GM12878 (cell line): Measurements from ENCODE around the gene ADGRA3. TPM values are rescaled to one million over a fixed set of nuclear protein-coding genes. Genes with fewer than 3 reads are reported as not detected.

Experiments
- ATAC-seq: fragments of 200-7000 bp; cut with Tn5 transposase; 3 replicates; pipeline ENCODE4 v1.9.1; 2020; ENCODE audit warnings: mild to moderate bottlenecking, moderate library complexity
- BruUV-seq: library from RNA; stranded (reverse); fragments of 400-500 nt; replicated peaks from 2 replicates; lab custom pipeline; 2021; lab: Mats Ljungman, UMichigan
- CTCF ChIA-PET: fragments of 300-600 bp; sonication (Branson Sonifier 250); formaldehyde crosslinking; extraction: SDS; loops from one replicate; lab custom pipeline; 2021; ENCODE audit warnings: inconsistent platforms; lab: Yijun Ruan, JAX
- POLR2A ChIA-PET: fragments of 350-600 bp; formaldehyde crosslinking; extraction: SDS; loops from one replicate; lab custom pipeline; 2021; ENCODE audit warnings: inconsistent platforms; lab: Charles Lee
- RAD21 ChIA-PET: fragments of 300-600 bp; sonication (Branson Sonifier 250); formaldehyde crosslinking; loops from one replicate; lab custom pipeline; 2023; ENCODE audit warnings: antibody characterized with exemption; ENCODE audit not compliant: unreplicated experiment; lab: Charles Lee
- SMC1A ChIA-PET: fragments of 300-600 bp; sonication (Branson Sonifier 250); formaldehyde crosslinking; loops from one replicate; lab custom pipeline; 2023; ENCODE audit not compliant: unreplicated experiment, uncharacterized antibody; lab: Charles Lee
- DNase-seq: peaks from one replicate; pipeline ENCODE4 v3.0.0-alpha.2; 2011; ENCODE audit warnings: low read depth, low spot score
- FAIRE-seq: peaks from 3 replicates; lab custom pipeline; 2011; peaks lifted over from hg19 to GRCh38; lab: Jason Lieb, UNC
- H2AFZ ChIP-seq: 2 replicates; pipeline ENCODE4 v1.6.0; 2011; ENCODE audit warnings: low read depth, low read length, control low read depth; ENCODE audit not compliant: control insufficient read depth
- H3K27ac ChIP-seq: 2 replicates; pipeline ENCODE4 v1.5.1; 2011; ENCODE audit warnings: control low read depth; ENCODE audit not compliant: control insufficient read depth, insufficient read depth
- H3K27me3 ChIP-seq, 2 experiments: replicated peaks in 1 of 2; 2 replicates each; pipeline versions ENCODE4 v1.6.0 to v1.6.1; 2011; ENCODE audit warnings: low read length in 1 of 2; ENCODE audit not compliant: control insufficient read depth in 2 of 2, insufficient read depth in 2 of 2
- H3K36me3 ChIP-seq, 2 experiments: 2 replicates each; pipeline ENCODE4 v1.5.1; 2011; ENCODE audit warnings: low read length in 1 of 2; ENCODE audit not compliant: control insufficient read depth in 2 of 2, insufficient read depth in 2 of 2
- H3K4me1 ChIP-seq: 2 replicates; pipeline ENCODE4 v1.6.1; 2011; ENCODE audit warnings: mild to moderate bottlenecking, low read length, moderate library complexity, mixed read lengths; ENCODE audit not compliant: control insufficient read depth, insufficient read depth
- H3K4me2 ChIP-seq: 2 replicates; pipeline ENCODE4 v1.6.0; 2011; ENCODE audit warnings: control low read depth; ENCODE audit not compliant: control insufficient read depth, insufficient read depth
- H3K4me3 ChIP-seq: fragments of 200-600 bp; sonication (generic); 2 replicates; pipeline ENCODE4 v1.5.1; 2016
- H3K79me2 ChIP-seq: 2 replicates; pipeline ENCODE4 v1.6.0; 2011; ENCODE audit warnings: low read length; ENCODE audit not compliant: control insufficient read depth, insufficient read depth
- H3K9ac ChIP-seq: 2 replicates; pipeline ENCODE4 v1.8.0; 2011; ENCODE audit warnings: low read length, control low read depth, mixed read lengths; ENCODE audit not compliant: control insufficient read depth, insufficient read depth
- H3K9me3 ChIP-seq: replicated peaks from 3 replicates; pipeline ENCODE4 v1.5.1; 2011; ENCODE audit warnings: mild to moderate bottlenecking, low read length; ENCODE audit not compliant: control insufficient read depth, insufficient read depth
- H4K20me1 ChIP-seq: 2 replicates; pipeline ENCODE4 v1.6.0; 2011; ENCODE audit not compliant: control insufficient read depth, insufficient read depth
- CHD4 ChIP-seq: fragments of 200-600 bp; sonication (generic); IDR thresholded peaks from 2 replicates; pipeline ENCODE4 v1.6.1; 2016; ENCODE audit warnings: mild to moderate bottlenecking
- MTA2 ChIP-seq: fragments of 450-650 bp; IDR thresholded peaks from 2 replicates; pipeline ENCODE4 v1.6.1; 2016; ENCODE audit warnings: low read depth, mild to moderate bottlenecking, moderate library complexity
- MTA3 ChIP-seq: IDR thresholded peaks from 2 replicates; pipeline ENCODE4 v1.6.1; 2012; ENCODE audit warnings: low read length, inconsistent platforms, borderline replicate concordance
- MYB ChIP-seq: fragments of 150-350 bp; IDR thresholded peaks from 2 replicates; pipeline ENCODE4 v1.6.1; 2014; ENCODE audit warnings: mild to moderate bottlenecking, low read depth, low read length, borderline replicate concordance
- NFYA ChIP-seq: IDR thresholded peaks from 2 replicates; pipeline ENCODE4 v1.6.1; 2011; ENCODE audit warnings: low read depth, mild to moderate bottlenecking, low read length, improper control_type of control experiment, borderline replicate concordance
- PAX8 ChIP-seq: fragments of 450-650 bp; IDR thresholded peaks from 2 replicates; pipeline ENCODE4 v1.6.1; 2017; ENCODE audit warnings: mild to moderate bottlenecking, moderate library complexity
- PRDM15 ChIP-seq: fragments of 450-650 bp; formaldehyde crosslinking; IDR thresholded peaks from 2 replicates; pipeline ENCODE4 v1.4.0; 2020; ENCODE audit warnings: mild to moderate bottlenecking, moderate library complexity
- STAT1 ChIP-seq: fragments of 450-650 bp; conservative IDR thresholded peaks from 2 replicates; pipeline ENCODE4 v1.6.1; 2014; ENCODE audit warnings: antibody characterized with exemption, mild to moderate bottlenecking
- whole genome bisulfite sequencing: methylation state at CpG from one replicate; pipeline ENCODE4 v1.1.6; 2016; ENCODE audit warnings: low lambda C conversion rate; ENCODE audit not compliant: insufficient replicate concordance, insufficient coverage; ENCODE audit errors: missing lambda C conversion rate; 5-methylcytosine and 5-hydroxymethylcytosine counted together
- in situ Hi-C: fragments of 300-500 bp; cut with MboI; formaldehyde crosslinking; loops from 9 replicates; pipeline ENCODE4 v1.14.3; 2018; ENCODE audit warnings: mixed read lengths
- intact Hi-C: fragments of 100-400 bp; cut with micrococcal nuclease; formaldehyde crosslinking; loops from one replicate; pipeline ENCODE4 v1.14.2; 2022; ENCODE audit not compliant: unreplicated experiment
- polyA plus RNA-seq, 11 experiments: library from polyadenylated mRNA; depleted of rRNA in 4 of 11; unstranded in 6 of 11; stranded (reverse) in 5 of 11; fragments of >200 nt; fragmentation: Nextera tagmentation in 4 of 11; fragmentation: Illumina TruSeq in 1 of 11; extraction: Ambion mirVana in 4 of 11; extraction: Trizol in 1 of 11; gene quantifications; 1 replicate in 1 of 11; 2 replicates in 10 of 11; pipeline versions ENCODE4 v1.2.1 to v1.2.3, GENCODE V29; 2011 to 2016; ENCODE audit warnings: inconsistent platforms in 2 of 11, missing spikeins in 2 of 11, low read depth in 1 of 11
- total RNA-seq, 4 experiments: library from RNA; depleted of rRNA in 3 of 4; stranded (reverse); fragments of >200 nt in 3 of 4; fragmentation: Illumina TruSeq in 1 of 4; extraction: Trizol in 1 of 4; gene quantifications; 2 replicates each; pipeline versions ENCODE4 v1.2.1 to v1.2.3, GENCODE V29; 2013 to 2021

Gene ADGRA3
- total and polyA plus RNA-seq, 10 of the 15 experiments (the other 5 are each of a cell fraction or from before 2014, with no cell fraction given) = 0.24 to 66.2 (median 2.5) TPM

GRCh38 chr4:22345678-22346077 is 170.2 kb downstream of the ADGRA3 start (continued):
- TF ChIP-seq PAX8 (no peak), MTA3 (no peak), STAT1 (no peak), PRDM15 (CRISPR knock-in tag) (no peak), NFYA (no peak)

GRCh38 chr4:22345055-22345454 is 170.8 kb downstream of the ADGRA3 start:
- intact Hi-C loops = no loop called here

More at GRCh38 chr4:22345055-22345454, 170.8 kb downstream of the ADGRA3 start:
- CTCF ChIA-PET = no interaction called here
- H4K20me1 ChIP-seq = no peaks in the 10 kb centered on the region
- DNase-seq = no peak
- no peaks in the 10 kb centered on the region for H3K4me1 ChIP-seq
- no peak overlapping the region for H3K27ac ChIP-seq
- RAD21 ChIA-PET = no interaction called here
- H3K9me3 ChIP-seq = no peaks in the 10 kb centered on the region; the same call in 2 of the 3 replicates
- no TSS peak for BruUV-seq
- 0% methylated on average over 1 of the region's 1 CpG for WGBS
- ATAC-seq = peak; percentile 78
- no peak overlapping the region for H3K9ac ChIP-seq
- SMC1A ChIA-PET = no interaction called here
- H3K27me3 ChIP-seq = no peaks in the 10 kb centered on the region
- FAIRE-seq = no peak
- H3K36me3 ChIP-seq = no peaks in the 10 kb centered on the region
- no peak overlapping the region for H3K4me3 ChIP-seq
- TF ChIP-seq MTA2 (peak; percentile 39), MYB (no peak), MTA3 (no peak), CHD4 (no peak)
- no peak overlapping the region for H3K4me2 ChIP-seq
- in situ Hi-C loops = no loop called here
- H3K79me2 ChIP-seq = no peaks in the 10 kb centered on the region
- POLR2A ChIA-PET = no interaction called here
- H2AFZ ChIP-seq = no peak overlapping the region
